SJSA1 (cell line): ENCODE data around the gene TUBGCP4. TPM values are rescaled to one million over a fixed set of nuclear protein-coding genes. Genes with fewer than 3 reads are reported as not detected.

ENCODE experiments used
- DNase-seq, 2 experiments: peaks; one replicate each; pipeline ENCODE4 v3.0.0-alpha.2; 2015 to 2020; ENCODE audit warnings: low spot score in 2 of 2, low read depth in 1 of 2
- H3K27ac ChIP-seq: fragments of 250-450 bp; sonication (Bioruptor Pico); 2 replicates; pipeline ENCODE4 v1.5.1; 2020; ENCODE audit warnings: mild to moderate bottlenecking, moderate library complexity
- H3K27me3 ChIP-seq: fragments of 250-450 bp; sonication (Bioruptor Pico); replicated peaks from 2 replicates; pipeline ENCODE4 v1.5.1; 2020; ENCODE audit warnings: mild to moderate bottlenecking, moderate library complexity
- H3K36me3 ChIP-seq: fragments of 250-450 bp; sonication (Bioruptor Pico); 2 replicates; pipeline ENCODE4 v1.5.1; 2020; ENCODE audit warnings: mild to moderate bottlenecking
- H3K4me1 ChIP-seq: fragments of 250-450 bp; sonication (Bioruptor Pico); replicated peaks from 2 replicates; pipeline ENCODE4 v1.6.1; 2021; ENCODE audit warnings: mild to moderate bottlenecking
- H3K4me3 ChIP-seq: fragments of 250-450 bp; sonication (Bioruptor Pico); 2 replicates; pipeline ENCODE4 v1.5.1; 2020; ENCODE audit warnings: mild to moderate bottlenecking
- H3K9me3 ChIP-seq: fragments of 250-450 bp; sonication (Bioruptor Pico); replicated peaks from 2 replicates; pipeline ENCODE4 v1.5.1; 2020; ENCODE audit warnings: mild to moderate bottlenecking
- total RNA-seq: library from RNA; depleted of rRNA; stranded (reverse); fragments of >200 nt; shearing (Covaris generic); gene quantifications from 2 replicates; pipeline ENCODE4 v1.2.3, GENCODE V29; 2014; rRNA removed

TUBGCP4 gene, protein sequence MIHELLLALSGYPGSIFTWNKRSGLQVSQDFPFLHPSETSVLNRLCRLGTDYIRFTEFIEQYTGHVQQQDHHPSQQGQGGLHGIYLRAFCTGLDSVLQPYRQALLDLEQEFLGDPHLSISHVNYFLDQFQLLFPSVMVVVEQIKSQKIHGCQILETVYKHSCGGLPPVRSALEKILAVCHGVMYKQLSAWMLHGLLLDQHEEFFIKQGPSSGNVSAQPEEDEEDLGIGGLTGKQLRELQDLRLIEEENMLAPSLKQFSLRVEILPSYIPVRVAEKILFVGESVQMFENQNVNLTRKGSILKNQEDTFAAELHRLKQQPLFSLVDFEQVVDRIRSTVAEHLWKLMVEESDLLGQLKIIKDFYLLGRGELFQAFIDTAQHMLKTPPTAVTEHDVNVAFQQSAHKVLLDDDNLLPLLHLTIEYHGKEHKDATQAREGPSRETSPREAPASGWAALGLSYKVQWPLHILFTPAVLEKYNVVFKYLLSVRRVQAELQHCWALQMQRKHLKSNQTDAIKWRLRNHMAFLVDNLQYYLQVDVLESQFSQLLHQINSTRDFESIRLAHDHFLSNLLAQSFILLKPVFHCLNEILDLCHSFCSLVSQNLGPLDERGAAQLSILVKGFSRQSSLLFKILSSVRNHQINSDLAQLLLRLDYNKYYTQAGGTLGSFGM
- total RNA-seq: 9.4 and 11.7 TPM in 2 replicates

DNA sequence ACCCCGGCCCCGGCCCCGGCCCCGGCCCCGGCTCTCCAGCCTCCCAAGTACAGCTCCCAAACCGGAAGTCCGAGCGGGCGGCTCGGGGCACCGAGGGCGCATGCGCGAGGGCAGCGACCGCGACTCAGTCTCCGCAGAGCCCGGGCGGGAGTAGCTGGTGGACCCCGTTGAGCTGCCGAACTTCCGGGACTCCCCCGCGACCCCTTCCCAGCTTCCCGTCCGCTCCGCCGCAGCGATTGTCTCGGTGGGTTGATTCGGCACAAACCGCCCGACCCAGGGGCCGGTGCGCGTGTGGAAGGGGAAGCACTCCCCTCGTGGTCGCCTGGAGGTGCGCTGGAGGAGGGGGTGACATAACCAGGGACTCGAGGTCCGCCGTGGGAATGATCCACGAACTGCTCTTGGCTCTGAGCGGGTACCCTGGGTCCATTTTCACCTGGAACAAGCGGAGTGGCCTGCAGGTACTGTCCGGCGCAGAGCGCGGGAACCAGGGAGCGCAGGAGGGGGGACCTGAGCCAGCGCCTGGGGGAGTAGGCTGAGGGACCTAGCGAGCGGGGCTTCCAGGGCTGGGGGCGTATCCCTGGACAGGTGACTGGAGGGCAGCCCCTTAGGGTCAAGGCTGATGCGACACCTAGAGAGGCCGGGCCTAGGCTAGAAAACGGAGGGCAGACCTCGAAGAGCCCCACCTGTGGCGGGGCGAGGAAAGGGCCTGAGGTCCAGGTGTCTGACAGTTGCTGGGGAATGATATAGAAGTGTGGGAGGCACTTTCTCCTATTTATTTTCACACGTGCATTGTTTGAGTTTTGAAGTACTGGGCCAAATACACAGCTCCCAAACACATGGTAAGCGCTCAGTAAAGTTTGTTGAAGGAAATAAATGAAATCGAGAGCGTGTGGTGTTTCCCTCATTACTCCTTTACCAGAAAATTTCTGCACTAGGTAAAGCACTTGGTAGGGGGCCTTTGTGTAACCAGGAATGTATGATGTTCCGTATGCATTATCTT lies at the start of gene TUBGCP4, which contains the start of gene ZSCAN29:
TUBGCP4 (plus strand) TSS at position 127 of the 1,000 bp plus-strand sequence; CDS start at position 381, 254 bp downstream.
ZSCAN29 (minus strand) TSS at position 69 of the 1,000 bp plus-strand sequence. CDS start 1,130 bp downstream, outside the sequence.
- peak; percentile 85 to 88 for DNase-seq
- Histone ChIP-seq H3K9me3 (no peaks in the 10 kb centered on the region), H3K27me3 (no peaks in the 10 kb centered on the region), H3K4me3 (peak within 1 kb of the TSS; percentile 72), H3K36me3 (peaks cover 37% of the 10 kb centered on the region), H3K4me1 (peaks cover 20% of the 10 kb centered on the region), H3K27ac (peak within 1 kb of the TSS; percentile 54)

DNA sequence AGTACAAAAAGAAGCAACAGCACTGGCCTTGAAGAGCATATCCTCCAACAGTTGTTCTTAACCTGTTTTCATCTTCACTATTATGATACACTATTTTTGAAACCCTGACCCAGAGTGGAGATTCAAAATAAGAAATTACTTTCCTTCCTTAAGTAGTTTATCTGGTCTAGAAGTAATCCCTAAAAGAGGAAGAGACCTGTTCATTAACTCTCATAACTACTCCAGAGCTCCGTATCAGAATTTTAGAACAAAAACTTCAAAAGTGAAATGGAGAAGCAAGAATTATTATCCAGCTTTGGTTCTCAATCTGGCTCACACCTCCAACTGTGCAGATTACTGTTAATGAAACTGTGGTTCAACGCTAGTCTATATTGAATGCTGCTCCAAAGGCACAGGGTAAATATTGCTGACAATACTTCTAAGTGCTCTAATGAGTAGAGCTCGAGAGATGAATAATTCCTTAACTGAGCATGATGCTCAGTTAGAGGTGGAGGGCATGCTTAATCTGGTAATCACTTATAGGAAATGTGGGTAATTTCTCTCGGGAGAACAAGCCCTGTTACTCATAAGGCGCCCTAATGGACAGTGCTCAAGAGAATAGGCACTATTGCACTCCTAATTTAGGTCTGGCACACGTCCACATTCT lies 45.7 kb upstream of the TUBGCP4 start:
- Histone ChIP-seq H3K27me3 (no peaks in the 10 kb centered on the region), H3K4me1 (peaks cover 16% of the 10 kb centered on the region)

DNA sequence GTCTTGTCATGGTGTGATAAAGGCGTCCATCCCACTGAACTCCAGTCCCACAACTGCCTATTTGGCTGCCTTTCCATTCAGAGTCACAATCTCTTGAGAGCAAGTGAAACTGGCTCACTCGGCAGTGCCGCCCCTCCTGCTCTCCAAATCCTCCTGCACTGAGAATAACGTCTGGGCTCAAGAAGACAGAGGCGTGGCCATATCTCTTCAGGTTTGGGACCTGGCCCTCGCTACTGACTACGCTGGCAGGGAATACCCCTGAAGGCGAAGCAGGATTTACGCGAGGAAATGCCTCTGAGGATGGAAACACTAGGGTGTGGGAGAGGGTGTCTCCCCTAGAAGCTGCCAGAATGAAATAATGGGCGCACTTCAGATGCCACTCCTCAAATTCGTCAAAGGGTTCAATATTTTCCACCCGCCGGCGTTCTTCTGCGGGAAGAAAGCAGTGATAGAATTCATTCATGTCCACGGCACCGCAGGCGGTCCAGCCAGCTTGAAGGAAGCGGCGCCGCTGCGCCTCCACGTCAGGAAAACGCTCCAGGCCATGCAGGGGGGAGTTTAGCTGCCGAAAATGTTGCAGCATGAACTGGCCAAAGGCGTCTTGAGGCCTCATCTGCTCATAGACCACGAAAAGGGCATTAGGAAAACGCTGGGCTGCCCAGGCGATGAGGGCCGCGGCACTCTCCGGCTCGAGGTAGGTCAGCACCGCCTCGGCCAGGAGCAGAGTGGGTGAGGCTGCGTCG lies 41.5 kb upstream of the TUBGCP4 start:
- Histone ChIP-seq H3K4me3 (peak overlapping the region; percentile 78), H3K27me3 (no peaks in the 10 kb centered on the region), H3K9me3 (no peaks in the 10 kb centered on the region), H3K4me1 (peaks cover 22% of the 10 kb centered on the region), H3K27ac (peak overlapping the region; percentile 88), H3K36me3 (peaks cover 41% of the 10 kb centered on the region)
- DNase-seq: no peak

More for the DNA sequence above, 45.7 kb upstream of the TUBGCP4 start:
- Histone ChIP-seq H3K4me3 (no peak overlapping the region), H3K36me3 (peaks cover 30% of the 10 kb centered on the region), H3K27ac (no peak overlapping the region), H3K9me3 (no peaks in the 10 kb centered on the region)
- DNase-seq: no peak

DNA sequence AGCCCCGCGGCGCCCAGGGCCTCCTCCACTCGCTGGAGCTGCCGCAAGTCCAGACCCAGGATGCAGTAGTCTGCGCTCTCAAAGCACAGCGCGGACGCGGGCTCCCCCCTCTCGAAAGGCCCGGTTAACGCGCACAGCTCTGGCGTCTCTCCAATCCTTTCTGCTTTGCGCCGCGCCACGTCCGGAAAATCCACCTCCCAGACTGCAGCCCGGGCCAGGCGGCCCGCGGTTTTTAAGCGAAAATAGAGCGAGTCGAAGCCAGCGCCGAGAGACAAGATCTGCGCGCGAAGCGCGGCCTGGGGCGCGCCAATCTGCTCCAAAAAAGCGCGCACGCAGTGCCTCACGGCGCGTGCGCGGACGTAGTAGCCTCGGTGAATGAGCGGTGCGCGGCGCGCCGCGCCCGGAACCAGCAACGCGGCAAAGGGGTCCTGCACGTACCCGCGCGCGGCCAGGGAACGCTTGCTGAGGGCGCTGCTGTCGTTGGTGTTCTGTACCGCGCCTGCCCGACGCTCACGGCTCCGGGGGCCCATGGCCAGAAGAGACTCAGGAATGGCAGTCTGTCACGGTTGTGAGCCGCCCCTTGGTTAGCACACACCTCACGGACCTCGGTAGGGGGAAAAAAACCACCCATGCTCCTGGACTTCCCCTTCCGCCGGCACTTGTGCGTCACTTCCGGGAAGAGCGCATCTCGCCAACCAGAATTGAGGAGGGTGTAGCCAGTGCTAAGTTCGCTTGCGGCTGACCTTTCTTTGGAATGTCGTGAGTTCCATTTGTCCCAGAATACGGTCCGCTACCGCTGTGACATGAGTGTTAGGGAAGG lies 40.7 kb upstream of the TUBGCP4 start, which contains the start of gene LCMT2:
LCMT2 (minus strand) TSS at position 614 of the 820 bp plus-strand sequence; CDS start at position 530, 84 bp downstream.
- peak within 1 kb of the TSS; percentile 78 for H3K4me3 ChIP-seq
- H3K27me3 ChIP-seq: no peaks in the 10 kb centered on the region
- H3K36me3 ChIP-seq: peaks cover 41% of the 10 kb centered on the region
- peak within 1 kb of the TSS; percentile 88 for H3K27ac ChIP-seq
- H3K4me1 ChIP-seq: peaks cover 22% of the 10 kb centered on the region
- peak; percentile 94 to 97 for DNase-seq
- no peaks in the 10 kb centered on the region for H3K9me3 ChIP-seq

DNA sequence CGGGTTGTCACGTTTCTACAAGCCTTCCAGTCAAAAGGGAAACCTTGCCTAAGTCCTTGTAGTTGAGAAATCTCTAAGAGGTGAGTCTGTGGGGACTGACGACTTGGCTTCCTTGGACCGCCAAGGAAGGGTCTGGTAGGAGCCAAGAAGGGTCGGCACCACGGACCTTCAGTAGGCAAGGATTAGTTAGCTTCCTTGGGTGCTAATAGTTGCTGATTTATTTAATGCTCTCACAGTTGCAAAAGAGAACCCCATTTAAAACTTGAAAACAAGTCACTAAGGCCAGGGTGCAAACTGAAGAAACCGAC lies 40.2 kb upstream of the TUBGCP4 start:
- Histone ChIP-seq H3K36me3 (peaks cover 44% of the 10 kb centered on the region), H3K27me3 (no peaks in the 10 kb centered on the region), H3K4me1 (peaks cover 22% of the 10 kb centered on the region), H3K27ac (peak overlapping the region; percentile 88), H3K4me3 (peak overlapping the region; percentile 78), H3K9me3 (no peaks in the 10 kb centered on the region)
- no peak for DNase-seq

DNA sequence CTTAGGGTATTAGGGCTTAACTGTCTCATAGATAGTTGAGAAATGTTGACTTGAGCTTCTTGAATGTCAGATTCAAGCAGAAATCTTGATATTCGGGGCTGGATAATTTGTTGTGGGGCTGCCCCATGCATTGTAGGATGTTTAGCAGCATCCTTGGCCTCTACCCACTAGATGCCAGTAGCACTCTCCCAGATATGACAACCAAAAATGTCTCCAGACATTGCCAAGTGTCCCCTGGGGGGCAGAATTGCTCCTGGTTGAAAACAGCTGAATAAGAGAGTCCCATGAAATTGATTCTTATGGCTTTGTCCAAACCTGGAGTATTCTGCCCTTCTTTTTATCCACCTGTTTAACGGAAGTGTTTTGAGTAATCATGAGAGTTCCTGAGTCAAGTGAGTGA lies 24.6 kb upstream of the TUBGCP4 start:
- Histone ChIP-seq H3K4me3 (no peak overlapping the region), H3K4me1 (no peaks in the 10 kb centered on the region)
- DNase-seq: no peak

DNA sequence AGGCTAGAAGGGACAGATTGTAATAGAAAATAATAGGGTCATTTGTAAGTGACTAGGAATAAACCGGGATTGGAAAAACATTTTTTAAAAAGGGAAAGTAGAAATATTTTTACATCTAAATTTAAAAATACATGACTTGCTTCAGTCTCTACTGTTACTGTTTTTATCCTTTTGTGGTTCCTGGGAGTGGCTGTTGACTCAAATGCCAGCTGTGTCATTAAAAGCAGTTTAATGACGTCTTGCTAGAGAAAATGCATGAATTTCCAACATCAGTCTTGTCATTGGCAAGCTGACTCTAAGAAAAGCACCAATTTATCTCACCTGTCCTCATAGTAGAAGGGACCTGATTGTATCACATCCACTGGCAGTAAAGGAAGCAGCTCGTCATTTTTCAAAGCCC lies 23.8 kb upstream of the TUBGCP4 start:
- no peaks in the 10 kb centered on the region for H3K9me3 ChIP-seq
- H3K27me3 ChIP-seq: no peaks in the 10 kb centered on the region
- no peak overlapping the region for H3K4me3 ChIP-seq
- H3K4me1 ChIP-seq: no peaks in the 10 kb centered on the region
- DNase-seq: no peak
- H3K36me3 ChIP-seq: peaks cover 48% of the 10 kb centered on the region
- no peak overlapping the region for H3K27ac ChIP-seq

More for the DNA sequence above, 24.6 kb upstream of the TUBGCP4 start:
- H3K9me3 ChIP-seq: no peaks in the 10 kb centered on the region
- H3K27me3 ChIP-seq: no peaks in the 10 kb centered on the region
- peaks cover 46% of the 10 kb centered on the region for H3K36me3 ChIP-seq
- no peak overlapping the region for H3K27ac ChIP-seq

DNA sequence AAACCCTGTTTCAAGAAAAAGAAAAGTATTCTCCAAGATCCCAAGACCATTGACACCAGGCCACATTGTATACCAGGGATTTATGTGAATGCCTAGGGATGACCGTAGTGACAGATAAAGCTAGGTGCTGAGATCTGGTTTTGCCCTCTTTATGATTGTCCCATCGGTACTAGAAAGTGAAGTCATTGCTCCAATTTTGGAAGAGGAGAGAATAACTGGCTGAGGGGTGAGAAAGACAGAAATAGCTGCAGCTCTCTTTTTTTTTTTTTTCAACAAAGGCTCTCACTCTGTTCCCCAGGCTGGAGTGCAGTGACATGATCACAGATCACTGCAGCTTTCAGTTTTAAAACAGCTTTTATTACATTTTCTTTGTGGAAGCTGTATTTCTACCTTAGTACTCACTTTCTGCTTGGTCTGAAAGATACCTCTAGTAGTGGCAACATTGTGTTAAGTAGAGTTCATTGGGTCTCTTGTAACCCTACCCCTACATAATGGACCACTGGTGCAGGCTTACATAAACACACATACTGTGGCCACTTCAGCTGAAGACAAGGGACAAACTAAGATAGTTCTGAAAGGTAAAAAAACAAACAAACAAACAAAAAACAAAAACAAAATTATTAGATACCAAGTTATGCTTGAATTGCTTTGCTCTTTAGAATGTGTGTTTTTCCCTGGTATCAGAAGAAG lies 18.1 kb upstream of the TUBGCP4 start:
- no peak overlapping the region for H3K27ac ChIP-seq

DNA sequence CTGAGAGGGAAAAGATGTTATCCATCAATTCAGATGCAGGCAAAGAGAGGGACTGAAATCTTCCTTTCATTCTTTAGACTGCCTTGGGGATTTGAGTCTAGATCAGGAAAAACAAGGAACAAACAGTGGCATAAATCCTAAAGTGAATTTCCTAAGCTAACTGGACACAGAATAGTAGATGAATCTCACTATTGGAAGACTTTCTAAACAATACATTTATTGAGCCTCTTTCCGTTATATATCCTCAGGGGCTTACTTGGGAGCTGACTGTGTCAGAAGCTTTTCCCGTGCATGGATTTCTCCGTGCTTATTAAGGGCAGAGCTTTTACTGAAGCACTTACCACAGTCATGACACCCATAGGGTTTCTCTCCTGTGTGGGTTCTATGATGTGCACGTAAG lies 10.1 kb upstream of the TUBGCP4 start:
- Histone ChIP-seq H3K27ac (no peak overlapping the region), H3K4me1 (no peaks in the 10 kb centered on the region), H3K4me3 (no peak overlapping the region), H3K36me3 (peaks cover 90% of the 10 kb centered on the region), H3K9me3 (peaks cover 39% of the 10 kb centered on the region), H3K27me3 (no peaks in the 10 kb centered on the region)
- DNase-seq: no peak

More for the DNA sequence above, 18.1 kb upstream of the TUBGCP4 start:
- Histone ChIP-seq H3K4me1 (no peaks in the 10 kb centered on the region), H3K36me3 (peaks cover 36% of the 10 kb centered on the region), H3K4me3 (no peak overlapping the region), H3K27me3 (no peaks in the 10 kb centered on the region), H3K9me3 (no peaks in the 10 kb centered on the region)
- DNase-seq: no peak

DNA sequence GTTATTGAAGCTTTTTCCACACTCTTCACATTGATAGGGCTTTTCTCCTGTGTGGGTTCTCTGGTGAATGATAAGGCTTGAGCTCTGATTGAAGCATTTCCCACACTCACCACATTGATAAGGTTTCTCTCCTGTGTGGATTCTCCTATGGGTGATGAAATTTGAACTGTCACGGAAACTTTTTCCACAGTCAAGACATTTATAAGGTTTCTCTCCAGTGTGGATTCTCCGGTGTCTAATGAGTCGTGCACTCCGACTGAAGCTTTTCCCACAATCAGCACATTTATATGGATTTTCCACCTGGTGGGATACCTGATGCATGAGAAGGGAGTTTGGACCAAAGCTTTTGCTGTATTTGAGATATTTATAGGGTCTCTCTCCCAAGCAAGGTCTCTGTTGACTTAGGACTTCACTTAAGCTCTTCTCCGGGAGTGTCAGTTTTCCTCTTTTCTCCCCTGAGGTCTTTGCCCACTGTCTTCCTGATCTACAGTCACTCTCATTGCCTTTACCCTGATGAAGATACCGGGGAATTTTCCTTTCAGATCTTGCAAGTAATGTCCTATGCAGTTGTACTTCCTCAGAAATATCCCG lies 9.5 kb upstream of the TUBGCP4 start:
- H3K4me3 ChIP-seq: no peak overlapping the region
- peaks cover 39% of the 10 kb centered on the region for H3K9me3 ChIP-seq
- DNase-seq: peak in 1 of 2 experiments; percentile 13
- H3K4me1 ChIP-seq: no peaks in the 10 kb centered on the region
- H3K27me3 ChIP-seq: no peaks in the 10 kb centered on the region
- H3K36me3 ChIP-seq: peaks cover 90% of the 10 kb centered on the region
- no peak overlapping the region for H3K27ac ChIP-seq
